Cardiac fibroblast (primary cell): ENCODE results near the gene KRT35.

Source experiments
- DNase-seq, 2 donors: peaks; one replicate each; pipeline versions ENCODE4 v3.0.0 to v3.0.0-alpha.2; 2010; ENCODE audit warnings: low read depth in 2 of 2
- H3K4me3 ChIP-seq, 2 donors: replicated peaks in 1 of 2; 1 replicate in 1 of 2; 2 replicates in 1 of 2; pipeline ENCODE4 v1.5.1; 2011; ENCODE audit warnings: low read depth in 2 of 2, low read length in 2 of 2, mild to moderate bottlenecking in 2 of 2, moderate library complexity in 1 of 2
- CTCF ChIP-seq: IDR thresholded peaks from one replicate; pipeline ENCODE4 v1.5.1; 2011; ENCODE audit warnings: low read depth, mild to moderate bottlenecking, low read length, inconsistent platforms

Gene KRT35

GRCh38 chr17:41481036-41481435 is at the start of gene KRT35:
TSS of gene KRT35 (minus strand) at chr17:41481151. CDS start at chr17:41481097, 54 bp downstream.
- no peak within 1 kb of the TSS for H3K4me3 ChIP-seq
- no peak for TF ChIP-seq CTCF
- no peak for DNase-seq

GRCh38 chr17:41530062-41531048 is 49.4 kb upstream of the KRT35 start:
- TF ChIP-seq CTCF = no peak
- no peak overlapping the region for H3K4me3 ChIP-seq
- DNase-seq = peak; percentile 80 to 87

- no peak for TF ChIP-seq CTCF
- no peak overlapping the region for H3K4me3 ChIP-seq
- DNase-seq = no peak
Observed at GRCh38 chr17:41529491-41529915, 48.6 kb upstream of the KRT35 start.

- no peak for DNase-seq
- H3K4me3 ChIP-seq = no peak overlapping the region
- no peak for TF ChIP-seq CTCF
Observed at GRCh38 chr17:41528959-41529353, 48.0 kb upstream of the KRT35 start.

GRCh38 chr17:41527063-41528023 is 46.4 kb upstream of the KRT35 start:
- peak in 1 of 2 donors; percentile 24 for DNase-seq
- TF ChIP-seq CTCF = no peak
- peak overlapping the region; percentile 26 to 53 for H3K4me3 ChIP-seq

GRCh38 chr17:41524261-41524660 is 43.3 kb upstream of the KRT35 start:
- H3K4me3 ChIP-seq = no peak overlapping the region
- DNase-seq = no peak
- TF ChIP-seq CTCF = no peak
